ENCODE measurements around the gene TCF7L1. TPM values are rescaled to one million over a fixed set of nuclear protein-coding genes. Genes with fewer than 3 reads are reported as not detected.

The TCF7L1 gene
- polyA plus RNA-seq, 1 donor from 2014 or later, result not detected

GRCh38 chr2:85308896-85309555 lies 175.8 kb downstream of the TCF7L1 start:
- H2AFZ ChIP-seq (ENCODE audit: low read depth, low read length), result no peak overlapping the region
- H3K9me3 ChIP-seq (ENCODE audit: low read length), result no peaks in the 10 kb centered on the region
- no peaks in the 10 kb centered on the region for H3K9me2 ChIP-seq (ENCODE audit: insufficient read depth, low read length)
- no peaks in the 10 kb centered on the region for H3K27me3 ChIP-seq (ENCODE audit: insufficient read depth, low read depth, low read length)
- no peak overlapping the region for H3K4me3 ChIP-seq (ENCODE audit: low read length)
- H4K20me1 ChIP-seq (ENCODE audit: insufficient read depth), result no peaks in the 10 kb centered on the region
- H3K4me2 ChIP-seq (ENCODE audit: low read length), result no peak overlapping the region
- H3F3A ChIP-seq (ENCODE audit: insufficient read depth, low read length, poor library complexity, severe bottlenecking), result no peaks in the 10 kb centered on the region
- no peaks in the 10 kb centered on the region for H3K36me3 ChIP-seq (ENCODE audit: insufficient read depth, low read length)
- TF ChIP-seq TAF1 (IDR thresholded peaks at IDR 0.05; ENCODE audit: low read depth) (no peak), SMC3 (conservative IDR thresholded peaks at IDR 0.05; ENCODE audit: poor library complexity) (no peak), REST (IDR thresholded peaks at IDR 0.05; ENCODE audit: borderline replicate concordance) (no peak), CTCF (IDR thresholded peaks at IDR 0.05; ENCODE audit: poor library complexity, severe bottlenecking) (no peak), EZH2 (IDR thresholded peaks at IDR 0.05; ENCODE audit: borderline replicate concordance, insufficient read depth, low read length, poor library complexity, severe bottlenecking) (no peak), POLR2AphosphoS5 (IDR thresholded peaks at IDR 0.05) (no peak), EP300 (conservative IDR thresholded peaks at IDR 0.05; ENCODE audit: poor library complexity, severe bottlenecking) (no peak), RAD21 (conservative IDR thresholded peaks at IDR 0.05) (no peak), MXI1 (conservative IDR thresholded peaks at IDR 0.05; ENCODE audit: poor library complexity, severe bottlenecking) (no peak)
- no peak overlapping the region for H3K9ac ChIP-seq (ENCODE audit: low read length)
- no peaks in the 10 kb centered on the region for H3K79me2 ChIP-seq (replicated peaks; ENCODE audit: insufficient read depth, low read length)
- no peak overlapping the region for H3K27ac ChIP-seq (ENCODE audit: low read length)

GRCh38 chr2:85309699-85310321 lies 176.6 kb downstream of the TCF7L1 start:
- Histone ChIP-seq H3K4me2 (ENCODE audit: low read length) (no peak overlapping the region), H4K20me1 (ENCODE audit: insufficient read depth) (no peaks in the 10 kb centered on the region), H3K9me2 (ENCODE audit: insufficient read depth, low read length) (no peaks in the 10 kb centered on the region), H3K36me3 (ENCODE audit: insufficient read depth, low read length) (no peaks in the 10 kb centered on the region), H3K4me3 (ENCODE audit: low read length) (no peak overlapping the region), H3K79me2 (replicated peaks; ENCODE audit: insufficient read depth, low read length) (no peaks in the 10 kb centered on the region), H2AFZ (ENCODE audit: low read depth, low read length) (no peak overlapping the region), H3K9ac (ENCODE audit: low read length) (no peak overlapping the region), H3K27ac (ENCODE audit: low read length) (no peak overlapping the region), H3K9me3 (ENCODE audit: low read length) (no peaks in the 10 kb centered on the region), H3F3A (ENCODE audit: insufficient read depth, low read length, poor library complexity, severe bottlenecking) (no peaks in the 10 kb centered on the region), H3K27me3 (ENCODE audit: insufficient read depth, low read depth, low read length) (no peaks in the 10 kb centered on the region)
- no peak for TF ChIP-seq MXI1 (conservative IDR thresholded peaks at IDR 0.05; ENCODE audit: poor library complexity, severe bottlenecking)
- TF ChIP-seq EZH2 (IDR thresholded peaks at IDR 0.05; ENCODE audit: borderline replicate concordance, insufficient read depth, low read length, poor library complexity, severe bottlenecking), result no peak
- no peak for TF ChIP-seq POLR2AphosphoS5 (IDR thresholded peaks at IDR 0.05)
- TF ChIP-seq TAF1 (IDR thresholded peaks at IDR 0.05; ENCODE audit: low read depth), result no peak
- no peak for TF ChIP-seq REST (IDR thresholded peaks at IDR 0.05; ENCODE audit: borderline replicate concordance)
- no peak for TF ChIP-seq SMC3 (conservative IDR thresholded peaks at IDR 0.05; ENCODE audit: poor library complexity)
- TF ChIP-seq RAD21 (conservative IDR thresholded peaks at IDR 0.05), result no peak
- TF ChIP-seq EP300 (conservative IDR thresholded peaks at IDR 0.05; ENCODE audit: poor library complexity, severe bottlenecking), result no peak
- TF ChIP-seq CTCF (IDR thresholded peaks at IDR 0.05; ENCODE audit: poor library complexity, severe bottlenecking), result no peak
